ENCODE results near the gene USP47. TPM values are rescaled to one million over a fixed set of nuclear protein-coding genes. Genes with fewer than 3 reads are reported as not detected.

Gene USP47
- total RNA-seq, 1 experiment from 2014 or later, result 45.2 TPM

DNA sequence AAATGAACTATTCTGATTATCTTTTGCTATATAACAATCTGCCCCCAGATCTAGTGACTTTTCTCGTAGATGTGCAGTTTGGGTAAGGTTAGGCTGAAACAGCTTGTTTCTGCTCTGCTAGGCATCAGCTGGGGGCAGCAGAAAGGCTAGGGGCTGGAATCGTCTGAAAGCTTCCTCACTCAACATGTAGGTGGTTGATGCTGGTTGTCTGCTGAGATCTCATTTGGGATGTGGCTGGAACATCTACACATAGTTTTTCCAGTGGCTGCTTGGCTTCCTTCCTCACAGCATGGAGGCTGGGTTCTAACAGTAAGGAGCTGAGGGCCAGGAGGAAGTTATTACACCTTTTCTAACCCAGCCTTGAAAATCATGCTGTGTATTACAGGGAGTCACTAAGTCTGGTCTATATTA lies 30.2 kb downstream of the USP47 start:
- peaks cover 19% of the 10 kb centered on the region; the same call in 1 of the 2 replicates for H4K20me1 ChIP-seq (ENCODE audit: low read length)
- H3K27me3 ChIP-seq (ENCODE audit: low read length), result no peaks in the 10 kb centered on the region
- ChIA-PET CTCF (no interaction called here), POLR2A (ENCODE audit: unreplicated experiment) (no interaction called here)
- peaks cover 89% of the 10 kb centered on the region for H3K79me2 ChIP-seq (ENCODE audit: low read length)
- no peak overlapping the region for H3K4me3 ChIP-seq (ENCODE audit: low read length)
- no peaks in the 10 kb centered on the region for H3K9me2 ChIP-seq (replicated peaks; ENCODE audit: low read length)
- intact Hi-C loops (cut with micrococcal nuclease), result no loop called here
- DNase-seq (no peak), ATAC-seq (no peak)
- H3K9ac ChIP-seq (ENCODE audit: low read length), result no peak overlapping the region
- 0 out of 2 replicates have a peak, but pooled peaks cover 4% of the 10 kb centered on the region for H3K9me3 ChIP-seq (ENCODE audit: low read length)
- no peaks in the 10 kb centered on the region for H3F3A ChIP-seq (ENCODE audit: low read length, unreplicated experiment)
- no peaks in the 10 kb centered on the region for H3K4me1 ChIP-seq (ENCODE audit: insufficient read depth, low read length)
- TF ChIP-seq EZH2 (IDR thresholded peaks at IDR 0.05; ENCODE audit: low read length, unreplicated experiment) (no peak), EZH2phosphoT487 (IDR thresholded peaks at IDR 0.05; ENCODE audit: borderline replicate concordance, low read length) (no peak)
- TF ChIP-seq, protein P1, sequence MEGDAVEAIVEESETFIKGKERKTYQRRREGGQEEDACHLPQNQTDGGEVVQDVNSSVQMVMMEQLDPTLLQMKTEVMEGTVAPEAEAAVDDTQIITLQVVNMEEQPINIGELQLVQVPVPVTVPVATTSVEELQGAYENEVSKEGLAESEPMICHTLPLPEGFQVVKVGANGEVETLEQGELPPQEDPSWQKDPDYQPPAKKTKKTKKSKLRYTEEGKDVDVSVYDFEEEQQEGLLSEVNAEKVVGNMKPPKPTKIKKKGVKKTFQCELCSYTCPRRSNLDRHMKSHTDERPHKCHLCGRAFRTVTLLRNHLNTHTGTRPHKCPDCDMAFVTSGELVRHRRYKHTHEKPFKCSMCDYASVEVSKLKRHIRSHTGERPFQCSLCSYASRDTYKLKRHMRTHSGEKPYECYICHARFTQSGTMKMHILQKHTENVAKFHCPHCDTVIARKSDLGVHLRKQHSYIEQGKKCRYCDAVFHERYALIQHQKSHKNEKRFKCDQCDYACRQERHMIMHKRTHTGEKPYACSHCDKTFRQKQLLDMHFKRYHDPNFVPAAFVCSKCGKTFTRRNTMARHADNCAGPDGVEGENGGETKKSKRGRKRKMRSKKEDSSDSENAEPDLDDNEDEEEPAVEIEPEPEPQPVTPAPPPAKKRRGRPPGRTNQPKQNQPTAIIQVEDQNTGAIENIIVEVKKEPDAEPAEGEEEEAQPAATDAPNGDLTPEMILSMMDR (conservative IDR thresholded peaks at IDR 0.05; ENCODE audit: low read depth, low read length), result no peak
- no TSS peak for BruUV-seq (replicated peaks)
- H3K4me2 ChIP-seq (ENCODE audit: low read length), result no peak overlapping the region
- H2AFZ ChIP-seq (ENCODE audit: low read length), result no peak overlapping the region
- 0 out of 2 replicates have a peak, but pooled peaks cover 7% of the 10 kb centered on the region for H3K36me3 ChIP-seq (ENCODE audit: low read depth, low read length)
- H3K27ac ChIP-seq (ENCODE audit: low read length), result no peak overlapping the region

DNA sequence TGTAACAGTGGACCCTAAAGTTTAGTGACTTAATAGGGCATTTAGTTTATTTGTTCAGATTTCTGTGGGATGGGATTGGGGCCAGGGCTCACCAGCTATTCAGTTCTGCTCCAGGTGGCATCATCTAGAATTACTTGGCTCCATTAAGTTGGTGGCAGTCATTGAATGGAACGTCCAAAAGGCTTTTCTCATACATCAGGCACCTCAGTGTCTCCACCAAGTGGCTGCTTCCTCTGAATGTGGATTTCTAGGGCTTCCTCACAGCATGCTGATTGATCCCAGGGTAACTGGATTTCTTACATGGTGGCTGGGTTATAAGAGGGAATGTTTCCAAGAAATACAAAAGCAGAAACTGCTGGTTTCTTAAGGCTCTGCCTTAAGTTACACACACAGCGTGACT lies 34.7 kb downstream of the USP47 start:
- Histone ChIP-seq H3K9me3 (ENCODE audit: low read length) (no peaks in the 10 kb centered on the region), H3F3A (ENCODE audit: low read length, unreplicated experiment) (no peaks in the 10 kb centered on the region), H3K9ac (ENCODE audit: low read length) (no peak overlapping the region), H4K20me1 (ENCODE audit: low read length) (peaks cover 15% of the 10 kb centered on the region; the same call in 1 of the 2 replicates), H3K27me3 (ENCODE audit: low read length) (no peaks in the 10 kb centered on the region), H2AFZ (ENCODE audit: low read length) (no peak overlapping the region), H3K79me2 (ENCODE audit: low read length) (peaks cover 75% of the 10 kb centered on the region), H3K9me2 (replicated peaks; ENCODE audit: low read length) (no peaks in the 10 kb centered on the region), H3K4me3 (ENCODE audit: low read length) (no peak overlapping the region), H3K4me2 (ENCODE audit: low read length) (no peak overlapping the region), H3K4me1 (ENCODE audit: insufficient read depth, low read length) (no peaks in the 10 kb centered on the region), H3K27ac (ENCODE audit: low read length) (no peak overlapping the region), H3K36me3 (ENCODE audit: low read depth, low read length) (no peaks in the 10 kb centered on the region)
- CTCF ChIA-PET, result no interaction called here
- no TSS peak for BruUV-seq (replicated peaks)
- intact Hi-C loops (cut with micrococcal nuclease), result no loop called here
- POLR2A ChIA-PET (ENCODE audit: unreplicated experiment), result no interaction called here
- ATAC-seq, result no peak
- TF ChIP-seq EZH2 (IDR thresholded peaks at IDR 0.05; ENCODE audit: low read length, unreplicated experiment) (no peak), EZH2phosphoT487 (IDR thresholded peaks at IDR 0.05; ENCODE audit: borderline replicate concordance, low read length) (no peak)
- TF ChIP-seq, protein P1 (conservative IDR thresholded peaks at IDR 0.05; ENCODE audit: low read depth, low read length), result peak; percentile 58
- DNase-seq, result peak; percentile 33

DNA sequence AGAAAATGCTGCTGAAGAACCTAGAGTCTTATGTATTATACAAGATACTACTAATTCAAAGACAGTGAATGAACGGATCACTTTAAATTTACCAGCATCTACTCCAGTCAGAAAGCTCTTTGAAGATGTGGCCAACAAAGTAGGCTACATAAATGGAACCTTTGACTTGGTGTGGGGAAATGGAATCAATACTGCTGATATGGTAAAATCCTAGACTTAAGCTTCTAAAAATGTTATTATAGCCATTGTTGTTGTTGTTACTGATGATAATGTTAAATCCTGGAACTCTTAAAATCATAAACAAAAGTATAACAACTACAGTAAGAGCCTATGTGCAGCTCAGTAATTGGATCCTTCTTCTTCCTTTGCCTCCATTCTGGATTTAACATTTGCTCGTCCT lies 38.4 kb downstream of the USP47 start:
- BruUV-seq (replicated peaks), result no TSS peak
- Histone ChIP-seq H3K4me3 (ENCODE audit: low read length) (no peak overlapping the region), H2AFZ (ENCODE audit: low read length) (no peak overlapping the region), H3K9me2 (replicated peaks; ENCODE audit: low read length) (no peaks in the 10 kb centered on the region), H3K27ac (ENCODE audit: low read length) (no peak overlapping the region), H3K79me2 (ENCODE audit: low read length) (peaks cover 45% of the 10 kb centered on the region), H3K4me1 (ENCODE audit: insufficient read depth, low read length) (0 out of 2 replicates have a peak, but pooled peaks cover 6% of the 10 kb centered on the region), H3K9me3 (ENCODE audit: low read length) (no peaks in the 10 kb centered on the region), H4K20me1 (ENCODE audit: low read length) (0 out of 2 replicates have a peak, but pooled peaks cover 3% of the 10 kb centered on the region), H3K27me3 (ENCODE audit: low read length) (no peaks in the 10 kb centered on the region), H3K9ac (ENCODE audit: low read length) (no peak overlapping the region), H3F3A (ENCODE audit: low read length, unreplicated experiment) (no peaks in the 10 kb centered on the region), H3K4me2 (ENCODE audit: low read length) (no peak overlapping the region), H3K36me3 (ENCODE audit: low read depth, low read length) (peaks cover 6% of the 10 kb centered on the region)
- ATAC-seq (no peak), DNase-seq (no peak)
- intact Hi-C loops (cut with micrococcal nuclease), result loop anchor here (5.0 kb wide), 1 partner anchor 38 kb away; the partner anchor contains the start of gene USP47
- ChIA-PET CTCF (interaction anchor here (0.6 kb wide), 1 partner anchor 60 kb away, joined by 3 read pairs; no protein-coding TSS in a partner anchor), POLR2A (ENCODE audit: unreplicated experiment) (no interaction called here)
- TF ChIP-seq EZH2 (IDR thresholded peaks at IDR 0.05; ENCODE audit: low read length, unreplicated experiment) (no peak), EZH2phosphoT487 (IDR thresholded peaks at IDR 0.05; ENCODE audit: borderline replicate concordance, low read length) (no peak)
- TF ChIP-seq, protein P1 (conservative IDR thresholded peaks at IDR 0.05; ENCODE audit: low read depth, low read length), result no peak

Data from PC-3 (cell line).